Activated gamma-delta T cell treated with Interleukin-2 at 50 U/mL for 16 hours (primary cell): ENCODE results near the gene ZNF608.

ENCODE experiments used
- DNase-seq: peaks from one replicate; pipeline ENCODE4 v3.0.0-alpha.2; 2020

The ZNF608 gene

GRCh38 chr5:124754206-124754927, 7.9 kb upstream of the ZNF608 start:
- DNase-seq, result no peak

GRCh38 chr5:124752854-124753720, 6.6 kb upstream of the ZNF608 start:
- no peak for DNase-seq

GRCh38 chr5:124751031-124751430, 4.6 kb upstream of the ZNF608 start:
- no peak for DNase-seq

GRCh38 chr5:124748687-124749594, 2.5 kb upstream of the ZNF608 start:
- peak; percentile 5 for DNase-seq

- no peak for DNase-seq
Observed at GRCh38 chr5:124747791-124748686, 1.6 kb upstream of the ZNF608 start.

- no peak for DNase-seq
Observed at GRCh38 chr5:124746916-124747790, 714 bp upstream of the ZNF608 start.

- no peak for DNase-seq
Observed at GRCh38 chr5:124745007-124745927, 1.2 kb downstream of the ZNF608 start.

GRCh38 chr5:124744170-124744971, 2.1 kb downstream of the ZNF608 start:
- no peak for DNase-seq

GRCh38 chr5:124743602-124744169, 2.8 kb downstream of the ZNF608 start:
- no peak for DNase-seq

GRCh38 chr5:124742983-124743601, 3.3 kb downstream of the ZNF608 start:
- DNase-seq, result no peak

GRCh38 chr5:124742521-124742920, 3.9 kb downstream of the ZNF608 start:
- no peak for DNase-seq

- DNase-seq, result no peak
Observed at GRCh38 chr5:124741711-124742496, 4.5 kb downstream of the ZNF608 start.

GRCh38 chr5:124740991-124741583, 5.4 kb downstream of the ZNF608 start:
- DNase-seq, result no peak

- no peak for DNase-seq
Observed at GRCh38 chr5:124740071-124740470, 6.4 kb downstream of the ZNF608 start.

- DNase-seq, result no peak
Observed at GRCh38 chr5:124739634-124740025, 6.8 kb downstream of the ZNF608 start.

GRCh38 chr5:124738681-124739633, 7.5 kb downstream of the ZNF608 start:
- DNase-seq, result no peak
